Stimulated activated CD4-positive, alpha-beta T cell treated with anti-CD3 and anti-CD28 coated beads, Interleukin-12 subunit alpha, Interleukin-12 subunit beta, amount 100 ng/mL, for 24 hours (primary cell): ENCODE data around the gene PRKD3.
"Not testable (repeated sequence)": the region's sequence is repeated elsewhere in the genome, so short reads cannot be mapped to it uniquely, and the experiment has no call there.

Experiments used
- DNase-seq, 2 experiments: peaks; one replicate each; pipeline ENCODE4 v3.0.0-alpha.2; 2020; ENCODE audit warnings: low read depth in 2 of 2

The PRKD3 gene

DNA sequence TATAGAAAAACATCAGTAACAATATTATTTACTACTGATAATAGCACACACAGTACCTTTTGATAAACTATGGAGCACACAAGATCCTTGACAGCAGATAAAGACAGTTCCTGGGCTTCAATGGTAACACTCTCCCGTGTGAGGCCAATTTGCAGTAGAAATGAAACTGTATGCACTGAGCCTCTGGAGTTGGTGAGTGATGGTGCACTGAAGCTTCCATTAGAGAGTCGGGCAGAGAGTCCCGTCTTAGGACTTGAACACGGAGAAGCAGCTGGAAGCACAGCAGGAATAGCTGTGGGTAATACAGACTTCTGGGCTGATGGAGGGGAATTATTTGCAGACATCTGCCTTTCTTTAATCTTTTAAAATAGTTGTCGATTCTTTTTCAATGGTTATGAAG lies 8.5 kb downstream of the PRKD3 start:
- DNase-seq, result no peak

DNA sequence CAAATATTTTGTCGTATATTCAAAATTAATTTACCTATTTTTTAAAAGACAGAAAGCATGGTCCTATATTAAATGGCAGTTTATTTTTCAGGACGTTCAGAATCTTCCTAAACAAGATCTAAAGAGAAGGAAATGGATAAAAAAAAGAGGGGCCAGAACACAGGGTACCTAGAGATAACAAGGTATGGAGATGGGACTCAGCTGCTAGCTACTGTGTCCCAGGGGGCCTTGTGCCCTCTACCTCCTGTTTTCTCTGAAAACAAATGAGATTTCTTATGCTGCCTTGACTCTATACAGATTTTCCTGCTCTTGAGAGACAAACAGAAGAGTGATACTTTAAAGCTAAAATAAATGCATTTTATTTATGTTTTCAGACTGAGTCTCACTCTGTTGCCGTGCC lies 9.3 kb downstream of the PRKD3 start:
- DNase-seq, result no peak

DNA sequence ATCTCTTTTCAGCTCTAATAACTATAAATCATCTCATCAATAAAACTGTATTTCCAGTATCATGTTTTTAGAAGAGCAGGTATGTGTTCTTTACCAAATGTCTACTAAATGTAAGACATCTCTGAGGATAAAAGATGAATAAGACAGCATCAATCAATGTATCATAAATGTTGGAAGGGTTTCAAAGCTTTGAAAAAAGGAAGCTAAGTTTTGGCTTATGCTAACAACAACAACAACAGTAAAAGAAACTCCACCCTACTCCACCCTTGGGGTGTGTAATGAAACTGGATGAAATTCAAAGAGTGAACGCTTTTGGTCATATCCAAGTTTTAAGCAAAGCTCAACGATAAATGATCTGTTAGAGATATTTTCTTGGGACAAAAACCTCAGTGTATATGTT lies 17.1 kb downstream of the PRKD3 start:
- no peak for DNase-seq

DNA sequence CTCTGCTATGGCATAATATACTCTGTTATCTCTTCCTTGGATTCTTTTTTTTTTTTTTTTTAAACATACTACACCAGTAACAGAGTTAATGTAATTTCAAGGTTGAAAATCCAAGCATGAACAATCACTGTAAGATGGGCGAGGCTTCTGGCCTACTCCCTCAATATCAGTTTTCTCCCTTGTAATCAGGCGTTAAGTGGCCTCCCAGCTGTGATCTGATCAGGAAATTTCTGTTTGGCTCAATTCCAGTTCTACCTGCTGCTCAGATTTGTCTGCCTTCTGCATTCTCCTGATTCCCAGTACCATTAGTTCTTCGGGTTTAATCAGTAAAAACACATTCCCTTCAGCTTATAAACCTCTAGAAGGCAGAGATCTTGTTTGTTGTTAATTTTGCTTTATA lies 18.6 kb downstream of the PRKD3 start:
- no peak for DNase-seq

DNA sequence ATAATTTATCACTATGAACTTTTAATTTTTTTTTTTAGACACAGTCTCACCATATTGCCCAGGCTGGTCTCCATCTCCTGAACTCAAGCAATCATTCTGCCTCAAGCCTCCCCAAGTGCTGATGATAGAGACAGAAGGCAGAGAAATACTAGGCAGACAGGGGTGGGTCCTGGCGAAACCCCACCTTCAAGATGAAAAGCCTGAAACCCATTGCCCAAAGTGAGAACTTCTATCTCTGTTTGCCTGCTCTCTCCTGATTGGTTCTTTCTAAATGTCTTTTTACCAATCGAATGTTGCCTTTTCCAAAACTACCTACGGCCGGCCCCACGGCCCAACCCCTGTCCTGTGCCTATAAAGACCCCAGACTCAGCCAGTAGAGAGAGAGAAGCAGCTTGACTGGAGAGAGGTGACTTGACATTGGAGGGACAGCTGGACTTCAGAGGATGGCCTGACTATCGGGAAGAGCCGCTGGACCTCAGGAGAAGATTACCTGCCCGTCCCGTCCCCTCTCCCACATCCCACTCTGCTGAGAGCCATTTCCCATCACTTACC lies 21.9 kb downstream of the PRKD3 start:
- no peak for DNase-seq

DNA sequence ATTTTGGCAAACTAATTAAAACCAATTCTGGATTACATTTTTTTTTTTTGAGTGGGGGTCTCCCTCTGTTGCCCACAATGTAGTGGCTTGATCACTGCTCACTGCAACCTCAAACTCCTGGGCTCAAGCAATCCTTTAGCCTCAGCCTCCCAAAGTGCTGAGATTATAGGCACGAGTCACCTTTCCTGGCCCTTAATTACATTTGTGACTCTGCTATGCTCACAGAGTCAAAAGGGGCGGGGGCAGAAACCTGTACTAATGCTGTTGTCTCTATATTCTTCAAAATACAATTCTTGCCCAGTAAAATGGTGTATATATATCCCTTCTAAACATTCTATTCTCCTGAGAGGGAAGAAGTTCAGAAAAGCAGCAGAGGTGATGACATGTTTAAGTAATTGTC lies 23.2 kb downstream of the PRKD3 start:
- no peak for DNase-seq

DNA sequence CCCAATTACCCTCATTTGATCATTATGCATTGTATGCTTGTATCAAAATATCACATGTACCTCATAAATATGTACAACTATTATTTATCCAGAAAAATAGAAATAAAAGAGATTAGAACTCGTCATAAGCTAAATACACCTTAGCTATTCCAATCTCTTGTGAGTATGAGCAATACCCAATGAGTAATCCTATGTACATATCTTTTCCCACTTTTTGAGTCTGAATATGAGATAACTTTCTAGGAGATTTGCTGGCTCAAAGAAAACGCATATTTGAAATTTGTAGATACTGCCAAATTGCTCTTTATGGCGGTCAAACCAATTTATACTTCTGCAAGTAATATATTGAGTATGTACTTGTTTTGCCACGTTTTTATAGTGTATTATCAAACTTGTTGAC lies 24.1 kb downstream of the PRKD3 start:
- no peak for DNase-seq

DNA sequence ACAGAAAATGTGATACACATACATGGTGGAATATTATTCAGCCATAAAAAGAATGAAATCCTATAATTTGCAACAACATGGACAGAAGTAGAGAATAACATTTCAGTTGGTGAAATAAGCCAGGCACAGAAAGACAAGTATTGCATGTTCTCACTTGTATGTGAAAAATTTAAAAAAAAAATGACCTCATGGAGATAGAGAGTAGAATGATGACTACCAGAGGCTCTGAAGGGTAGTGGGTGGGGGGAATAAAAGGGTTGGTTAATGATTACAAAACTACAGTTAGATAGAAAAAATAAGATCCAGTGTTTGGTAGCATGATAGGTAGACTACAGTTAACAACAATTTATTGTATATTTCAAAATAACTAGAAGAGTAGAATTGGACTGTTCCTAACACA lies 24.5 kb downstream of the PRKD3 start:
- DNase-seq, result no peak

DNA sequence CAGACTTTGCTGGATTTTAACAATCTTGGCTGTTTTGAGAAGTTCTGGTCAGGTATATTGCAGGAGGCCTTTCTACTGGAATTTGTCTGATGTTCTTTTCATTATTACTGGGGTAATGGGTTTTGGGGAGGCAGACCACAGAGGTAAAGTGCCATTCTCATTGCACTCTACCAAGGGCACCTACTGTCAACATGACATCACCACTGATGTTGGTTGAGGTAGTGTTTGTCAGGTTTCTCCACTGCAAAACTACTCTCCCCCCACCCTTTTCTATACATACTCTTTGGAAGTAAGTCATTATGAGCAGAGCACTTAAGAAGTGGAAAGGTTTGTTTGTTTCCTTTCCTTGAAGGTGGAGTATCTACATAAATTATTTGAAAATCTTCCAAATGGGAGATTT lies 27.0 kb downstream of the PRKD3 start:
- DNase-seq, result no peak

DNA sequence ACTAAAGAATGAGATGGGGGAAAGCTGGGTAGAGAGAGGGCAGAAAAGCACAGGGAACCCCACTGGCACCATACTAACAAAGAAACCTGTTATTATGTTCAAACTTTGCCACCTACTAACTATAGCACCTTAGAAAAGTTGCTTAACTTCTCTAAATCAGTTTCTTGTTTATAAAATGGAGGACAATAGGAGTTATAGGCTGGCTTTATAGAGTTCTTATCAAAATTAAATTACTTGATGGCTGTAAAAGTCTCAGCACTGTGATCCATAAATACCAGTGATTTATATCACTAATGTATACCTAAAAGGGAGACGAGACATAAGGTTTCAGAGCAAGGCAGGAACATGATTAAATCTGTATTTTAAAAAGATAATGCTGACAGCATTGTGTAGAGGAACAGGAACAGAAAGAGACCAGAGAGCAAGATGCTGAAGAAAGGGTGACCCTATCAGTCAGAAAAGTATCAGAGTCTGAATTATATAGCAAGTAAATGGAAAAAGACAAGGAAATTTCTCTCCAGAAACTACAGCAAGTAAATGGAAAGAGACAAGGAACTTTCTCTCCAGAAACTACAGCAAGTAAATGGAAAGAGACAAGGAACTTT lies 29.1 kb downstream of the PRKD3 start:
- DNase-seq, result no peak

DNA sequence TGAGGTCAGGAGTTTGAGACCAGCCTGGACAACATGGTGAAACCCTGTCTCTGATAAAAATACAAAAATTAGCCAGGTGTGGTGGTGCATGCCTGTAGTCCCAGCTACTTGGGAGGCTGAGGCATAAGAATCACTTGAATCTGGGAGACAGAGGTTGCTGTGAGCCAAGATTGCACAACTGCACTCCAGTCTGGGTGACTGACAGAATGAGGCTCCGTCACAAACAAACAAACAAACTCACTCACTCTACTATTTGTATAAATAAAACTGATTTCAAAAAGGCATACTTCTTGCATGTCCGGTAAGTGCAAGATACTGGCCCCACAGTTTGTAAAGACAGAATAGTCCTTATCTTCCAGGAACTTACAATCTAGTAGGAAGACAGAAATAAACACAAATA lies 29.8 kb downstream of the PRKD3 start:
- not testable (repeated sequence) for DNase-seq

DNA sequence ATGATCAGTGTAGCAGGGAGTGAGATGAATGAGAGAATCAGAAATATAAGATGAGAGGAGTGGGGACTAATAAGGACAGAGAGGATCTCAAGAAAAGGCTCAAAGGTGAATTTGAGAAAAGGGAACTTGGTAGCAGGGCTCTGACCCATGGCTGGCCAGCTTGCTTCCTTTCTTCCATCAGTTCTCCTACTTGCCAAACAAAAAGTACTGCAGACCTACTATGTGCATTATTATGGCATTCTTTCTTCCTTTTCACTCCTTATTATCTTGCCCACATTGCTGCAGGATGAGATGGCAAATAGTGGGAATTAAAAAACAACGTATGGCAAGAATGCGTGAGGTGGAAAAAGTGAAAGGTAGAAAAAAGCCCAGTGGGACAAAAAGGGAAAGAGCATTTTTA lies 33.0 kb downstream of the PRKD3 start:
- no peak for DNase-seq

DNA sequence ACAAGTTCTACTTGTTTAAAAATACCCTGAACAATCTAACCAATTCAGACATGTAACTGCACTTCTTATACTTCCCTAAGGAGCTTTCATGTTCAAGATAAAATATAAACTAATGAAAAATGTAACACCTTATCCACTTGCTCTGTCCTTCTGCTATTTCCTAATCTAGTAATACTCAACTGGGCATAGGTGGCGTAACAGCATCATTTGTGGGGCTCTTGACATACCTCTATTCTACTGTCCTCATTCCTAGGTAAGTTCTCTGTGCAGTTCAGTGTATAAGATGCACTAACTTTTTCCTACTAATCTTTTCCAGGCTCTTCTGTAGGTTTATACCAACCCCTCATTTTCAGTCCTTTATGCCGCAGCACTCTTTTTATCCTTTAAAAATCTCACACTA lies 36.7 kb downstream of the PRKD3 start:
- DNase-seq, result no peak

DNA sequence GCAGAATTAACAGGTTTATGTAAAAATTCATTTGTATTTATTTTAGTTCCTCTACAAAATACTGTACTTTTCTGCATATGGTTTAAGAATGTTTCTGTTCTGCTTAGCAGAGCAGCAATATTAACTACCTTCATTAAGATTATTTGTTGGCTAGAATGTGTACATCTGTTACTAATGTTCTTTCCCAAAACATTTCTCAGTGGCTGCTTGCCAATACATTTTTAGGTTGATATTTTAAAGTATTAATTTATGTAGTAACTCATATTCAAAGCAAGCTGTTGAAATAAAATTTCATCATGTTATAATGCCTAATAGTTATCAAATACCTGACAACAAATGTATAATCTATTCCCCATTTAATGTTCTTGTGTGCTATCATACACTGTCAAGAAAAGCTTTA lies 40.3 kb downstream of the PRKD3 start:
- no peak for DNase-seq

DNA sequence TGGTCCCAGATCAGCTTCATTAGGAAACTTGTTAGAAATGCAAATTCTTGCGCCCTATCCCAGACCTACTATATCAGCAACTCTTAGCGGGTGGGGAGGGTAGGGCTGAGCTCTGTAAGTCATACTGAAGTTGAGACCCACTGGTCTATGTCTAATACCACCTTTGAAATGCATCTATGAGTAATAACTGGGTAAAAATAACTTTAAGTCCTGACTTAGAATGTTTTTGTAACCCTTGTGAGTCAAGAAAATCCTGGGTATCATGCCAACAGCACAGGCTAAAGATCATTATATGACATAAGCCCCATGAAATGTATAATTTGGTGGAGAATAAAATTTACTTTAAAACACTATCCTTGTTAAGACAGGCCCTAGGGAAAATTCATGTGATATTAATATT lies 41.4 kb downstream of the PRKD3 start:
- no peak for DNase-seq

DNA sequence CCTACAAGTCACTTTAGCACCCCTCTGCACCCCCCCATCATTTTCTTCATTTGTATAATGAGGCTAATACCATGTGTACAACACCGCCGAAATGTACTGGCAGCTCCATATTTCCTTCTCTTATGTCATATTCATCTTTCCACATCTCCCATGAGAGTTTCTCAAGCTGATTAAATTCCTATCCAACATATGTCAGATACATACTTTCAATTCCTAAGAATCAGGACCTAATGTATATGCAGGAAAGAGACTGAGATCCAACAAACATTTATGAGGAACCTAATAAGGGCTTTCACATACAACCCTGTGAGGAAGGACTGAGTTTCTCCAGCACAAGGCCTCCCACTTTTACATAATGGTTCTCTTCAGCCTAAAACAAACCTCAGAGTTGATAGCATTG lies 41.9 kb downstream of the PRKD3 start:
- DNase-seq, result no peak

DNA sequence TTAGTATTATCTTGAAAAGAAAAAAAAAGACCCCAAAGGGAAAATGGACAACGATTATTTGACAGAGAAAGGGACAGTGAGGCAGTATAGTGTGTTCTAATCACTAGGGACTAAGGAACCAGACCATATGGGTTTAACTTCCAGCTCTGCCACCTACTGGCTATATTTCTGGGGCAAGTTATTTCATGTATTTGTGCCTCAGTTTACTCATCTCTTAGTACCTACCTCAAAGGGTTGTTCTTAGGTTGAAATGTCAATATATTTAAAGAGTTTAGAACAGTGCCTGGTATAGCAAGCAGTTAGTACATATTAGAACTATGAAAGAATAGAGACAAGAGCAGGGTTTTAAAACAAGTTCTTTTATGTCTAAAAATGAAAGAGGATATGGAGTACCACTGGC lies 42.7 kb downstream of the PRKD3 start:
- DNase-seq, result no peak

DNA sequence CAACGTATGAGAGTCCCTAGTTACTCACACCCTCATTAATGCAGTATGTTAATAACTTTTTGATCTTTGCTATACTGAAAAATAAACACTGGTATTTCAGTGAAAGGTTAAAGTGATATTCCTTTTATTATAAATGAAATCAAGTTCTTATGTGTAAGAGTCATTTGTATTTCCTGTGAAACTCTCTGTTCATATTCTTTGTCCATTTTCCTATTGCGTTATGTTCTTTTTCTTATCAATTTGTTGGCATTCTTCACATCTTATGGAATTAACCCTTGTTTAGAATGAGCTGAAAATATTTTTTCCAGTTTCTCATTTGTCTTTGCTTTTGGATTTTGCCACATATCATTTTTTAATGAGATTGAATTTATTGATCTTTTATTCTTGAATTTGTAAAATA lies 48.3 kb downstream of the PRKD3 start:
- DNase-seq, result no peak
